LNCAP (cell line): ENCODE measurements around the gene PRDX1.

ENCODE experiments used
- TF ChIP-seq, protein P1 (sequence below): fragments of 450-650 bp; IDR thresholded peaks from 2 replicates; pipeline ENCODE4 v1.5.1; 2017; ENCODE audit warnings: mild to moderate bottlenecking

PRDX1 gene

DNA sequence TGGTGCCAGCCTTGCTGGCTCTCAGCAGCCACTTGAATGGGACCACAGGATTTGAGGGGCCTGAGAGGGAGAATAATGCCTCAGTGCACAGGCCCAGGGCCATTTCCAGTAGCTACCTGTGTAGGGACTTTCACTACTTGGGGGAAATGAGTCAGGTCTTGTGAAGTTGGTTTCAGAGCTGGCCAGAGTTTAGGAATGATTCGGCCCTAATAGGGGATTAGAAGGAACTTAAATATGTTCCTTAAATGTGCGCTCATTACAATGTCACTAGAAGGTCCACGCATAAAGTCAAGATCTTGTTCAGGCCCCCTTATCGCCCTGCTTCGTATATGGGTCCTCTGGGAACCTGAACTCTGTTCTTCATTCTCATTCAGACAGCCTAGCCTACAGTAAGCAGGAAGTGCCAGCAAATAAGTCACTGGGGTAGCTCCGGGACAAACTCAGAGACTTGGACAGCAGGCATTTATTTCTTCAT, 23.4 kb upstream of the PRDX1 start:
- TF ChIP-seq, protein P1, sequence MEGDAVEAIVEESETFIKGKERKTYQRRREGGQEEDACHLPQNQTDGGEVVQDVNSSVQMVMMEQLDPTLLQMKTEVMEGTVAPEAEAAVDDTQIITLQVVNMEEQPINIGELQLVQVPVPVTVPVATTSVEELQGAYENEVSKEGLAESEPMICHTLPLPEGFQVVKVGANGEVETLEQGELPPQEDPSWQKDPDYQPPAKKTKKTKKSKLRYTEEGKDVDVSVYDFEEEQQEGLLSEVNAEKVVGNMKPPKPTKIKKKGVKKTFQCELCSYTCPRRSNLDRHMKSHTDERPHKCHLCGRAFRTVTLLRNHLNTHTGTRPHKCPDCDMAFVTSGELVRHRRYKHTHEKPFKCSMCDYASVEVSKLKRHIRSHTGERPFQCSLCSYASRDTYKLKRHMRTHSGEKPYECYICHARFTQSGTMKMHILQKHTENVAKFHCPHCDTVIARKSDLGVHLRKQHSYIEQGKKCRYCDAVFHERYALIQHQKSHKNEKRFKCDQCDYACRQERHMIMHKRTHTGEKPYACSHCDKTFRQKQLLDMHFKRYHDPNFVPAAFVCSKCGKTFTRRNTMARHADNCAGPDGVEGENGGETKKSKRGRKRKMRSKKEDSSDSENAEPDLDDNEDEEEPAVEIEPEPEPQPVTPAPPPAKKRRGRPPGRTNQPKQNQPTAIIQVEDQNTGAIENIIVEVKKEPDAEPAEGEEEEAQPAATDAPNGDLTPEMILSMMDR, result no peak

DNA sequence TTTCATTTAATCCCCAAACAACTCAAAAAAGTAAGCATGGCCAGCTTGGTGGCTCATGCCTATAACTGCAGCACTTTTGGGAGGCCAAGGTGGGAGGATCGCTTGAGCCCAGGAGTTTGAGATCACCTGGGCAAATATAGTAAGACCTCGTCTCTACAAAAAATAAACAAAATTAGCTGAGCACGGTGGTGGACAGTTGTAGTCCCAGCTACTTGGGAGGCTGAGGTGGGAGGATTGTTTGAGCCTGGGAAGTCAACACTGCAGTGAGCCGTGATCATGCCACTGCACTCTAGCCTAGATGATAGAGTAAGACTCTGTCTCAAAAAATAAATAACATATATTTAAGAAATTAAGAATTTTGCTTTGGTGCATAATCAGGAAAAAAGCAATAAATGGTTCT, 22.8 kb upstream of the PRDX1 start:
- TF ChIP-seq, protein P1, result no peak

DNA sequence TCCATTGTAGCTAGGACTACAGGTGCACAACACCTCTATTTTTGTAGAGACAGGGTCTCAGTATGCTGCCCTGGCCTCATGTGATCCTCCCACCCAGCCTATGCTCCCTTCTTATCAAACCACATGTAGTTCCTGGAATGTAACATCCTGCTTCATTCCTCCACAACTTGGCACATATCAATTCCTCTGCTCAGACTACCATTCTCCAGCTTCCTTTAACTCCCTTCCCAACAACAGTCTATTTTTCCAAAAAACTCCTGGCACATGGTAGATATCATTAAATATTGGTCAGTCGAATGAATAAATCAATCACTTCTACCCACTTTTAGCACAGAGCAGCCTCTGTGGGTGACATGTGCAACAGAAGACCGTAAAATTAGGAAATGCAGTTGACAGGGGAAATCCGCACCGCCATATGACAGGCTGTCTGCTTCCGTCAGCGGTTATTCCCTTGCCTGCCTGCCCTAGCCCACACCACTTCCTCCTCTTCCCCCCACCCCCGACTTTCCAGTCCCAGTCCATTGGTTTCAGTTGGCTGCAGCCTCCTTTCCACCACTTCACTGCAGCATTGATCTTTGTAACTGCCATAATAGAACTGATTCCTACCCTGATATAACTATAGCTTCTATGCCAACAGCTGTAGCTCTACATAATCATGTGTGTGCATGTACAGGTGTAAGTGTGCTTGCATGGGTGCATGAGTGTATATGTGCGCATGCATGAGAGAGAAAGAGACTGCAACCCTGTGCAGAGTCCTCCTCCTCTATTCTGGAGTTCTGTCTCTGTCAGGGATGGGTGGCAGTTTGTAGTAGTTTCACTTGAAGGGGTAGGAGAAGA, 22.1 kb upstream of the PRDX1 start:
- TF ChIP-seq, protein P1, result no peak

GRCh38 chr1:45542591-45542990, 20.9 kb upstream of the PRDX1 start:
- TF ChIP-seq, protein P1, result no peak

DNA sequence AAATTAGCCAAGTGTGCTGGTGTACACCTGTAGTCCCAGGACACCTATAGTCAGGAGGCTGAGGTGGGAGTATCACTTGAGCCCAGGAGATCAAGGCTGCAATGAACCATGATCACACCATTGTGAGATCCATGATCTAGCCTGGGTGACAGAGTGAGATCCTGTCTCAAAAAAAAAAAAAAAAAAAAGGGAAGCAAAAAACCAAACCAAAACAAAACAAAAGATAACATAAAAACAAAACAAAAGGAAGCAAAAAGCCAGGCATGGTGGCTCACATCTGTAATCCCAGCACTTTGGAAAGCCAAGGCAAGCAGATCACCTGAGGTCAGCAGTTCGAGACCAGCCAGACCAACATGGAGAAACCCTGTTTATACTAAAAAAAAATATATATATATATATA, 19.5 kb upstream of the PRDX1 start:
- TF ChIP-seq, protein P1, result no peak

- TF ChIP-seq, protein P1, result no peak
These were observed 15.2 kb upstream of the PRDX1 start for GRCh38 chr1:45536886-45537285.

DNA sequence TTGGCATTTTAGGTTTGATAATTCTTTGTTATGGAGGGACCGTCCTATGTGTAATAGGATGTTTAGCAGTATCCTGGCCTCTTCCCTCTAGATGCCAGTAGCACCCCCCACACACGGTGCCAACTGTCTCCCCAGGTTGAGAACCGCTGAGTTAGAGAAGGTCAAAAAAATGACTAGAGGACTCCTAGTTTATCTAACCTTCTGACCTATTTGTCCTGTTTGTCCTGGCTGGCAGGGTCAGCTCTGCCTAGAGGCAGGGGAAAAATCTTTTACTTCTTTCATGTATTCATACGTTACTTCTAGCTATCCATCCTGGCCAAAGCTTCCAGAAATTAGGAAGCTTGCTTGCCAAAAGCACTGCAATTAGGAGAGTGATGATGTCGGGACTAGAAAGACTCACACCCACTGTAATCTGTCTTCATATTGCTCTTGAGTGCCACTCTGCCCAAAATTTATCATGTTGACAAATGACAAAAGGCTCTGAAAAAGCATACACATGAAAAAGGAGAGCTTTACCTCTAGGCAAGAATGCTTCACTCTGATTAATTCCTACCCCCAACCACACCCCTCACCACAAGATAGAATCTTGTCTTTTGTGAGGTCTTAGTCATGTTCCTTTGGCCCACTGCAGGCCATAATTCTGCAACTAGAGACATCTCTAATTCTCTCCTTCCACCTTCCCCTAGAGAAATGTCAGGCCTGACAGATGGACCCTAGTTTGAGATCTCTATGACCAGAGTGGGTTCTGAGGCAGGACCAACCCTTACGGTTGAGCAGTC, 14.5 kb upstream of the PRDX1 start:
- TF ChIP-seq, protein P1, result no peak
